Vagina (tissue), 2 donors: ENCODE measurements around the gene MAX. TPM values are rescaled to one million over a fixed set of nuclear protein-coding genes. Genes with fewer than 3 reads are reported as not detected.

Experiments
- DNase-seq, 2 donors: peaks; one replicate each; pipeline ENCODE4 v3.0.0-alpha.2; 2017; ENCODE audit errors: extremely low spot score in 2 of 2
- H3K27ac ChIP-seq: fragments of 200-600 bp; sonication (generic); one replicate; pipeline ENCODE4 v1.5.1; 2019
- H3K27me3 ChIP-seq: fragments of 200-600 bp; sonication (generic); one replicate; pipeline ENCODE4 v1.5.1; 2019
- H3K36me3 ChIP-seq, 2 donors: fragments of 200-600 bp; sonication (generic); one replicate each; pipeline ENCODE4 v1.5.1; 2017 to 2019
- H3K4me1 ChIP-seq: fragments of 200-600 bp; sonication (generic); one replicate; pipeline ENCODE4 v1.5.1; 2019
- H3K4me3 ChIP-seq, 2 donors: fragments of 200-600 bp; sonication (generic); 1 replicate in 1 of 2; 2 replicates in 1 of 2; pipeline ENCODE4 v1.5.1; 2016 to 2019
- H3K9me3 ChIP-seq: fragments of 200-600 bp; sonication (generic); one replicate; pipeline ENCODE4 v1.5.1; 2019
- POLR2A ChIP-seq, 2 donors: fragments of 450-650 bp; IDR thresholded peaks; one replicate each; pipeline ENCODE4 v1.6.1; 2017; ENCODE audit warnings: antibody characterized with exemption in 2 of 2, mild to moderate bottlenecking in 2 of 2, moderate library complexity in 2 of 2
- POLR2AphosphoS5 ChIP-seq, 2 donors: sonication (generic); formaldehyde crosslinking; IDR thresholded peaks; one replicate each; pipeline ENCODE4 v1.9.0; 2017; ENCODE audit warnings: antibody characterized with exemption in 2 of 2, mild to moderate bottlenecking in 2 of 2, low read depth in 1 of 2; ENCODE audit not compliant: insufficient read depth in 1 of 2
- intact Hi-C: fragments of 100-400 bp; cut with DNase I; formaldehyde crosslinking; loops from one replicate; pipeline ENCODE4 v1.15.1; 2023
- total RNA-seq: library from RNA; depleted of rRNA; stranded (reverse); fragments of >200 nt; gene quantifications from one replicate; pipeline ENCODE4 v1.2.3, GENCODE V29; 2016
- TF ChIP-seq, protein P1 (sequence below), 3 experiments: fragments of 450-650 bp in 2 of 3; fragments of 200-600 bp in 1 of 3; sonication (generic) in 1 of 3; IDR thresholded peaks; one replicate each; pipeline ENCODE4 v1.5.1; 2017 to 2019; ENCODE audit warnings: antibody characterized with exemption in 3 of 3, mild to moderate bottlenecking in 2 of 3, moderate library complexity in 2 of 3

Gene MAX
- total RNA-seq, 1 donor from 2014 or later = 71.7 TPM

- H3K9me3 ChIP-seq = no peaks in the 10 kb centered on the region
- intact Hi-C loops = no loop called here
- TF ChIP-seq, protein P1, sequence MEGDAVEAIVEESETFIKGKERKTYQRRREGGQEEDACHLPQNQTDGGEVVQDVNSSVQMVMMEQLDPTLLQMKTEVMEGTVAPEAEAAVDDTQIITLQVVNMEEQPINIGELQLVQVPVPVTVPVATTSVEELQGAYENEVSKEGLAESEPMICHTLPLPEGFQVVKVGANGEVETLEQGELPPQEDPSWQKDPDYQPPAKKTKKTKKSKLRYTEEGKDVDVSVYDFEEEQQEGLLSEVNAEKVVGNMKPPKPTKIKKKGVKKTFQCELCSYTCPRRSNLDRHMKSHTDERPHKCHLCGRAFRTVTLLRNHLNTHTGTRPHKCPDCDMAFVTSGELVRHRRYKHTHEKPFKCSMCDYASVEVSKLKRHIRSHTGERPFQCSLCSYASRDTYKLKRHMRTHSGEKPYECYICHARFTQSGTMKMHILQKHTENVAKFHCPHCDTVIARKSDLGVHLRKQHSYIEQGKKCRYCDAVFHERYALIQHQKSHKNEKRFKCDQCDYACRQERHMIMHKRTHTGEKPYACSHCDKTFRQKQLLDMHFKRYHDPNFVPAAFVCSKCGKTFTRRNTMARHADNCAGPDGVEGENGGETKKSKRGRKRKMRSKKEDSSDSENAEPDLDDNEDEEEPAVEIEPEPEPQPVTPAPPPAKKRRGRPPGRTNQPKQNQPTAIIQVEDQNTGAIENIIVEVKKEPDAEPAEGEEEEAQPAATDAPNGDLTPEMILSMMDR (IDR thresholded peaks at IDR 0.05) = no peak
- no peak for TF ChIP-seq POLR2AphosphoS5 (IDR thresholded peaks at IDR 0.05; ENCODE audit: insufficient read depth in 1 of 2, low read depth in 1 of 2)
- no peak overlapping the region for H3K4me3 ChIP-seq
- H3K27me3 ChIP-seq = no peaks in the 10 kb centered on the region
- no peaks in the 10 kb centered on the region for H3K4me1 ChIP-seq
- H3K36me3 ChIP-seq = no peaks in the 10 kb centered on the region
- DNase-seq = no peak
- no peak overlapping the region for H3K27ac ChIP-seq
Observed at GRCh38 chr14:65144170-65144569, 41.9 kb upstream of the MAX start.

GRCh38 chr14:65142914-65143625 lies 40.8 kb upstream of the MAX start:
- Histone ChIP-seq H3K4me1 (no peaks in the 10 kb centered on the region), H3K27me3 (no peaks in the 10 kb centered on the region), H3K9me3 (no peaks in the 10 kb centered on the region), H3K4me3 (no peak overlapping the region), H3K36me3 (no peaks in the 10 kb centered on the region), H3K27ac (no peak overlapping the region)
- DNase-seq = no peak
- TF ChIP-seq POLR2A (IDR thresholded peaks at IDR 0.05) = no peak
- TF ChIP-seq, protein P1 (IDR thresholded peaks at IDR 0.05) = no peak
- TF ChIP-seq POLR2AphosphoS5 (IDR thresholded peaks at IDR 0.05; ENCODE audit: insufficient read depth in 1 of 2, low read depth in 1 of 2) = no peak
- intact Hi-C loops = no loop called here

DNA sequence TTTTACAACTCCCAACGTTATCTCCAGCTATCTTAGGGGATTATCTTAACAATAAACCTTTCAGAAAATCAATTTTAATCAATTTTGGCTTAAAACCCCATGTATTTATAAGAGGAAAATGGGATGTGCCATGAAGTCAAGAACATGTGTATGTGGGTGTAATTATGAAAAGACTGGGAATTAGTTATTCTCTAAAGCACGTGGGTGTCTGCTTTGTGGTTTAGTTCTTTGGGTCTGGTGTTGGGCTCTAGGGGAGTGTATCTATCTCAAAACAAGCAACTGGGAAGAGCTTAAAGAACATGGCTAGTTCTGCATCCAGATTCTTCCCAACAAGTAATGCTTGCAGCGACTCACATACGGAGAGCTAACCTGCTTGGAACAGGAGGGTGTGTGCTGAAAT lies 40.1 kb upstream of the MAX start:
- Histone ChIP-seq H3K4me1 (no peaks in the 10 kb centered on the region), H3K36me3 (no peaks in the 10 kb centered on the region), H3K27me3 (no peaks in the 10 kb centered on the region), H3K27ac (no peak overlapping the region), H3K9me3 (no peaks in the 10 kb centered on the region), H3K4me3 (no peak overlapping the region)
- no peak for TF ChIP-seq POLR2A (IDR thresholded peaks at IDR 0.05)
- TF ChIP-seq, protein P1 (IDR thresholded peaks at IDR 0.05) = no peak
- DNase-seq = no peak
- intact Hi-C loops = no loop called here

DNA sequence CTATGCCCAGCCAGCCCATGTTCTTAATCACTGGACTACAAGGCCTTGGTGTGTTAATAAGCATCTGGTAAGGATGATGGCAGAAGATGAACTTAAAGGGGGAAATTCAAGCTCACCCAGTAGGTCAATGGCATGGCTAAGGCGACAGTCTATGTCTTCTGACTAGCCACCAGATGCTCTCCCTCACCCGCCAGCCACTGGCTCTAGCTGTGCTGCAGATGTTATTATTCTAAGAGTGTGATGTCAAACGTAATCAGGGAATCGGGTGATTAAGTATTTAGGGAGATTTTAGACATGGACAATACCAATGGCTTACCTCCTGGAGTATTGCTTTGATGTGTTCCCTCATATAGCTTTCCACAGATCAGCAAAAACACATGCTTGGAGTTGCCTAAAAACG lies 39.2 kb upstream of the MAX start:
- no peaks in the 10 kb centered on the region for H3K4me1 ChIP-seq
- H3K9me3 ChIP-seq = no peaks in the 10 kb centered on the region
- intact Hi-C loops = no loop called here
- no peaks in the 10 kb centered on the region for H3K27me3 ChIP-seq
- no peaks in the 10 kb centered on the region for H3K36me3 ChIP-seq
- H3K27ac ChIP-seq = no peak overlapping the region
- no peak for DNase-seq
- H3K4me3 ChIP-seq = no peak overlapping the region
- TF ChIP-seq, protein P1 (IDR thresholded peaks at IDR 0.05) = no peak
- no peak for TF ChIP-seq POLR2AphosphoS5 (IDR thresholded peaks at IDR 0.05; ENCODE audit: insufficient read depth in 1 of 2, low read depth in 1 of 2)
- no peak for TF ChIP-seq POLR2A (IDR thresholded peaks at IDR 0.05)

DNA sequence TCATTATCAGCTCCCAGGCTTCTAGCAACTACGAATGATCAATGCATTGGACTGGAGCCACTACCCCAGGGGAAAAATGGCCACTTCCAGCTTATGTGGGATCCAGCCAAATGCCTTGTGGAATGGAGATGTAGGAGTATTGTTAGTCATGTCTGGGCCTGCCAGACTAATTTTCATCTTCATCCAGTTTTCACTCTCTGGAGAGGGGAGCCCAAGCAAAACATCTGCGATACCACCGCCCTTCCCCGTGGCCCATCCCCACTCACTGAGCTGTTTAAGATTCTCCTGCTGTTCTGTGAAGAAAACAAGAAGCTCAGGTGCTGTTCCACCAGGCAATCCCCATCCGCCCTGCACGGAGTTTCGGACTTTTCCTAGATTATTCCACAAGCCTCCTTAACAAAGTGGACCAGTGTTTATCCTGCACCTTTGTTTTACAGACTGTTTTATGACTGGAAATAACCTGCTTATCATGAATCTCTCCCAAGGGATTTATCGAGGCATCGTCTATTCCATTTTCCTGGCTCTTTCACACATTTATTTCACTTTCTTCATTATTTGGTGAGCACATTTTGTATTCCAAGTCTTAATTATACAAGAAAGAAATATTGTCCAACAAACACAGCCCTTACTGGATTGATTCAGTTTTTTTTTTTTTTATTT lies 35.5 kb upstream of the MAX start:
- Histone ChIP-seq H3K4me1 (no peaks in the 10 kb centered on the region), H3K27me3 (no peaks in the 10 kb centered on the region), H3K9me3 (no peaks in the 10 kb centered on the region), H3K36me3 (no peaks in the 10 kb centered on the region), H3K4me3 (no peak overlapping the region), H3K27ac (no peak overlapping the region)
- intact Hi-C loops = loop anchor here (10.0 kb wide), 1 partner anchor 153 kb away; the partner anchor contains the start of gene FNTB
- no peak for DNase-seq
- TF ChIP-seq POLR2A (IDR thresholded peaks at IDR 0.05) (no peak), POLR2AphosphoS5 (IDR thresholded peaks at IDR 0.05; ENCODE audit: insufficient read depth in 1 of 2, low read depth in 1 of 2) (no peak)
- TF ChIP-seq, protein P1 (IDR thresholded peaks at IDR 0.05) = no peak
